Heart right ventricle (tissue), 16 donors: ENCODE data around the gene LAMP5. TPM values are rescaled to one million over a fixed set of nuclear protein-coding genes. Genes with fewer than 3 reads are reported as not detected.

Experiments
- ATAC-seq, 8 donors: fragments of 200-7000 bp; cut with Tn5 transposase; one replicate each; pipeline ENCODE4 v1.9.1; 2020; ENCODE audit warnings: mild to moderate bottlenecking in 8 of 8, moderate library complexity in 8 of 8, moderate number of reproducible peaks in 1 of 8
- DNase-seq, 2 donors: peaks; one replicate each; pipeline ENCODE4 v3.0.0-alpha.2; 2020
- H3K27ac ChIP-seq, 10 donors: fragments of 200-600 bp; sonication (generic) in 2 of 10; one replicate each; pipeline versions ENCODE4 v1.5.0 to v1.8.0; 2020 to 2022; ENCODE audit warnings: mild to moderate bottlenecking in 3 of 10
- H3K27me3 ChIP-seq, 7 donors: fragments of 200-600 bp; one replicate each; pipeline ENCODE4 v1.8.0; 2021 to 2022; ENCODE audit warnings: mild to moderate bottlenecking in 2 of 7
- H3K36me3 ChIP-seq, 9 donors: fragments of 200-600 bp; sonication (generic) in 1 of 9; one replicate each; pipeline versions ENCODE4 v1.5.0 to v1.8.0; 2020 to 2022; ENCODE audit warnings: mild to moderate bottlenecking in 2 of 9
- H3K4me1 ChIP-seq, 9 donors: fragments of 200-600 bp; sonication (generic) in 1 of 9; one replicate each; pipeline versions ENCODE4 v1.5.0 to v1.8.0; 2020 to 2022; ENCODE audit warnings: mild to moderate bottlenecking in 4 of 9
- H3K4me3 ChIP-seq, 10 donors: fragments of 200-600 bp; sonication (generic) in 2 of 10; one replicate each; pipeline versions ENCODE4 v1.5.0 to v1.8.0; 2020 to 2022; ENCODE audit warnings: mild to moderate bottlenecking in 7 of 10, moderate library complexity in 2 of 10
- H3K9me3 ChIP-seq, 11 donors: fragments of 200-600 bp in 10 of 11; sonication (generic) in 2 of 11; one replicate each; pipeline versions ENCODE4 v1.5.0 to v1.8.0; 2013 to 2022; ENCODE audit warnings: mild to moderate bottlenecking in 2 of 11, control low read depth in 1 of 11, moderate library complexity in 1 of 11
- WGBS, 2 donors: extraction: QIAGEN DNeasy Blood & Tissue Kit; methylation state at CpG; one replicate each; pipeline ENCODE4 v1.1.7; 2013; ENCODE audit warnings: inconsistent platforms in 1 of 2; 5-methylcytosine and 5-hydroxymethylcytosine counted together
- intact Hi-C, 10 donors: fragments of 100-400 bp; cut with DNase I; formaldehyde crosslinking; loops; one replicate each; pipeline versions ENCODE4 v1.11.1 to v1.14.2; 2022
- polyA plus RNA-seq, 2 donors: library from polyadenylated mRNA; stranded (reverse); fragments of 200-250 nt; gene quantifications; one replicate each; pipeline ENCODE4 v1.2.3, GENCODE V29; 2013
- total RNA-seq, 10 donors: library from RNA; stranded (reverse); fragmentation: NEBNext Ultra II Directional in 3 of 10; extraction: Animal tissue kit (Norgen Biotek cat#: 25700) in 3 of 10; gene quantifications; one replicate each; pipeline versions ENCODE4 v1.2.1 to v1.2.4, GENCODE V29; 2021 to 2023
- TF ChIP-seq, protein P1 (sequence below), 9 donors: fragments of 200-600 bp; sonication (generic) in 2 of 9; IDR thresholded peaks; one replicate each; pipeline versions ENCODE4 v1.5.0 to v1.8.0; 2021 to 2022; ENCODE audit warnings: antibody characterized with exemption in 9 of 9, mild to moderate bottlenecking in 5 of 9, moderate library complexity in 1 of 9
- donor health status: Arrhythmogenic right ventricular cardiomyopathy.
- donor health status: ischemic (EF 13 %, LVEDD 7.1; RV severe dilation, severe dysfunction).
- donor health status: healthy with polysubstance abuse.
- donor health status: DM: no; HTN: yes; CAD: no.
- donor health status: DM: no; HTN: no; CAD: no.
- donor health status: ischemic (EF 25% LVEDD 6.9; RV normal size, moderate dysfunction).
- donor health status: ischemic (EF 25% LVEDD 5.7; RV mildly dilated, moderate dysfunction).
- donor health status: healthy.
- donor health status: DM: yes; HTN: yes; CAD: no.
- donor health status: Ischemic cardiomyopathy.
- donor health status: ischemic (EF 35%, LVEDD 5.7; RV mildly dilated, moderate dysfunction).
- donor health status: nonischemic (EF 11% LVEDD 7.7; RV severe dilation, severe dysfunction).
- donor health status: DM: yes; HTN: yes; CAD: no.
- donor health status: PGD.
- donor health status: ischemic (EF 29% LVEDD 5.4; RV normal size, mild dysfunction).
- donor health status: nonischemic (EF 23%, LVEDD 6.1; RV moderate dilation, normal function).

The LAMP5 gene
- total and polyA plus RNA-seq, 12 donors, result 0.04 to 0.16 (median 0.11) TPM; not detected in 7

DNA sequence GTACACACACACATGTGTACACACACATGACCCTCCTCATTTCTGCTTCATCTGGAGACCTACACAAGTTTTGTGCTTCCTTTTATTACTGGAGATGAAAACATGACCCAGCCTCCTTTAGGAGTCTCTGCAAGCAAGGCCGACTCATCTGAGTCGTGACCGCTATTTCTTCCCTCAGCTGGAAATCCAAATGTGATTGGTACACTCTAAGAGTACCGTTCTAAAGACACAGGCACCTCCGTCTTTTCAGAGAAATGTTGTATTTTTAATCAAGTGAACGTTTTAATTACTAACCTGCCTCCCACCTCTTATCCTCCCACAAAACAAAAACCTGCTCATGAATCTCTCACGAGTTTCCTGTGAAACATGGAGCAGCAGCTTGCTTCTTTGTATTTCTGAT lies 63.0 kb downstream of the LAMP5 start:
- Histone ChIP-seq H3K27ac (no peak overlapping the region), H3K4me3 (no peak overlapping the region), H3K4me1 (no peaks in the 10 kb centered on the region), H3K9me3 (no peaks in the 10 kb centered on the region), H3K36me3 (no peaks in the 10 kb centered on the region), H3K27me3 (peaks cover 0 to 43% (median 27%) of the 10 kb centered on the region in 7 donors)
- TF ChIP-seq, protein P1, sequence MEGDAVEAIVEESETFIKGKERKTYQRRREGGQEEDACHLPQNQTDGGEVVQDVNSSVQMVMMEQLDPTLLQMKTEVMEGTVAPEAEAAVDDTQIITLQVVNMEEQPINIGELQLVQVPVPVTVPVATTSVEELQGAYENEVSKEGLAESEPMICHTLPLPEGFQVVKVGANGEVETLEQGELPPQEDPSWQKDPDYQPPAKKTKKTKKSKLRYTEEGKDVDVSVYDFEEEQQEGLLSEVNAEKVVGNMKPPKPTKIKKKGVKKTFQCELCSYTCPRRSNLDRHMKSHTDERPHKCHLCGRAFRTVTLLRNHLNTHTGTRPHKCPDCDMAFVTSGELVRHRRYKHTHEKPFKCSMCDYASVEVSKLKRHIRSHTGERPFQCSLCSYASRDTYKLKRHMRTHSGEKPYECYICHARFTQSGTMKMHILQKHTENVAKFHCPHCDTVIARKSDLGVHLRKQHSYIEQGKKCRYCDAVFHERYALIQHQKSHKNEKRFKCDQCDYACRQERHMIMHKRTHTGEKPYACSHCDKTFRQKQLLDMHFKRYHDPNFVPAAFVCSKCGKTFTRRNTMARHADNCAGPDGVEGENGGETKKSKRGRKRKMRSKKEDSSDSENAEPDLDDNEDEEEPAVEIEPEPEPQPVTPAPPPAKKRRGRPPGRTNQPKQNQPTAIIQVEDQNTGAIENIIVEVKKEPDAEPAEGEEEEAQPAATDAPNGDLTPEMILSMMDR (IDR thresholded peaks at IDR 0.05), result no peak
- no peak for DNase-seq
- WGBS, 2 donors, result 79 to 82% methylated on average over 7 of the region's 7 CpGs
- ATAC-seq, result no peak
- intact Hi-C loops, result no loop called here

DNA sequence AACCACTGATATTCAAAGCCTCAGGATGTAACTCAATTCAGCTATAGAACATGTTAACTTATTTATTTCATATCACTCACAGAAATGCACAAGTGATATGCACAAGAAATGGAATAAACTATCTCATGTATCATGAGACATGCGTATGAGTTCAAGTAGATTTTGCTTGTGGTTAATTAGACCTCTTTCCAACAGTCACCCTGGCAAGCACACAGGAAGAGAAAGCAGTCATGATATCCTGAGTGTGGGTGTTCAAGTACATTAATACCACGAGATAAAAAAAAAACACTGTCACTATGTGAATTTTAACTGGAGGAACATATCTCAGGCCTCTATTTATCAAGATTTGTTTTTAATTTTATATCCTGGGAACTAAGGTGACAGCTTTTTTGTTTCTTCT lies 64.2 kb downstream of the LAMP5 start:
- WGBS, 2 donors, result 43 to 48% methylated on average over 2 of the region's 2 CpGs
- H3K27me3 ChIP-seq, result peaks cover 0 to 33% (median 22%) of the 10 kb centered on the region in 7 donors
- DNase-seq, result no peak
- intact Hi-C loops, result no loop called here
- ATAC-seq, result no peak
- H3K36me3 ChIP-seq, result no peaks in the 10 kb centered on the region
- H3K4me1 ChIP-seq, result no peaks in the 10 kb centered on the region
- H3K4me3 ChIP-seq, result no peak overlapping the region
- TF ChIP-seq, protein P1 (IDR thresholded peaks at IDR 0.05), result no peak
- no peak overlapping the region for H3K27ac ChIP-seq
- H3K9me3 ChIP-seq, result no peaks in the 10 kb centered on the region
